Liver (tissue), 9 donors: ENCODE data around the gene ATG10. TPM values are rescaled to one million over a fixed set of nuclear protein-coding genes. Genes with fewer than 3 reads are reported as not detected.
A peak's percentile ranks its signal among the peaks of the same experiment; 100 is the strongest.

Experiments used
- DNase-seq: peaks from one replicate; pipeline ENCODE4 v3.0.0-alpha.2; 2017; ENCODE audit warnings: low spot score
- H3K27ac ChIP-seq, 2 donors: one replicate each; pipeline ENCODE4 v1.7.0; 2013; ENCODE audit warnings: inconsistent platforms in 2 of 2, low read length in 2 of 2, control low read depth in 1 of 2, low read depth in 1 of 2, mild to moderate bottlenecking in 1 of 2
- H3K27me3 ChIP-seq, 4 donors: one replicate each; pipeline versions ENCODE4 v1.6.1 to v1.7.0; 2013; ENCODE audit warnings: low read length in 3 of 4, inconsistent platforms in 1 of 4, mild to moderate bottlenecking in 1 of 4, moderate library complexity in 1 of 4; ENCODE audit not compliant: control insufficient read depth in 4 of 4, insufficient read depth in 4 of 4
- H3K36me3 ChIP-seq, 4 donors: one replicate each; pipeline versions ENCODE4 v1.6.1 to v1.7.0; 2013; ENCODE audit warnings: low read length in 3 of 4, mild to moderate bottlenecking in 3 of 4, low read depth in 1 of 4, moderate library complexity in 1 of 4; ENCODE audit not compliant: control insufficient read depth in 4 of 4, insufficient read depth in 3 of 4
- H3K4me1 ChIP-seq, 4 donors: one replicate each; pipeline versions ENCODE4 v1.6.1 to v1.7.0; 2013; ENCODE audit warnings: low read length in 3 of 4, mild to moderate bottlenecking in 3 of 4, moderate library complexity in 1 of 4; ENCODE audit not compliant: control insufficient read depth in 4 of 4, insufficient read depth in 4 of 4
- H3K4me3 ChIP-seq, 3 donors: one replicate each; pipeline versions ENCODE4 v1.6.1 to v1.7.0; 2013; ENCODE audit warnings: low read length in 3 of 3, control low read depth in 1 of 3, low read depth in 1 of 3, mild to moderate bottlenecking in 1 of 3
- H3K9ac ChIP-seq, 2 donors: one replicate each; pipeline ENCODE4 v1.7.0; 2013; ENCODE audit warnings: low read length in 2 of 2, mild to moderate bottlenecking in 2 of 2, moderate library complexity in 2 of 2, control low read depth in 1 of 2, low read depth in 1 of 2
- H3K9me3 ChIP-seq, 4 donors: one replicate each; pipeline versions ENCODE4 v1.6.1 to v1.7.0; 2013; ENCODE audit warnings: low read length in 3 of 4; ENCODE audit not compliant: control insufficient read depth in 4 of 4
- EGR1 ChIP-seq, 2 donors: IDR thresholded peaks; 2 replicates each; pipeline ENCODE4 v1.6.1; 2016 to 2018; ENCODE audit warnings: antibody characterized with exemption in 2 of 2, low read depth in 2 of 2
- FOXA1 ChIP-seq: IDR thresholded peaks from 2 replicates; pipeline ENCODE4 v1.6.1; 2016; ENCODE audit warnings: antibody characterized with exemption
- FOXA2 ChIP-seq: IDR thresholded peaks from 2 replicates; pipeline ENCODE4 v1.6.1; 2016; ENCODE audit warnings: antibody characterized with exemption
- GABPA ChIP-seq, 2 donors: IDR thresholded peaks in 1 of 2; conservative IDR thresholded peaks in 1 of 2; 2 replicates each; pipeline ENCODE4 v1.6.1; 2016; ENCODE audit warnings: antibody characterized with exemption in 2 of 2, mild to moderate bottlenecking in 1 of 2, moderate library complexity in 1 of 2
- HNF4A ChIP-seq, 2 donors: conservative IDR thresholded peaks; 2 replicates each; pipeline ENCODE4 v1.6.1; 2016; ENCODE audit warnings: antibody characterized with exemption in 2 of 2, mild to moderate bottlenecking in 2 of 2
- HNF4G ChIP-seq: IDR thresholded peaks from 2 replicates; pipeline ENCODE4 v1.6.1; 2016; ENCODE audit warnings: antibody characterized with exemption
- JUND ChIP-seq, 2 donors: IDR thresholded peaks; 2 replicates each; pipeline ENCODE4 v1.6.1; 2016; ENCODE audit warnings: antibody characterized with exemption in 2 of 2
- NR2F2 ChIP-seq: IDR thresholded peaks from 2 replicates; pipeline ENCODE4 v1.6.1; 2016; ENCODE audit warnings: antibody characterized with exemption
- RAD21 ChIP-seq, 2 donors: IDR thresholded peaks; 2 replicates each; pipeline ENCODE4 v1.6.1; 2016; ENCODE audit warnings: antibody characterized with exemption in 2 of 2, mild to moderate bottlenecking in 2 of 2
- RXRA ChIP-seq, 2 donors: IDR thresholded peaks; 2 replicates each; pipeline ENCODE4 v1.6.1; 2017 to 2018; ENCODE audit warnings: antibody characterized with exemption in 2 of 2, mild to moderate bottlenecking in 1 of 2
- SP1 ChIP-seq: IDR thresholded peaks from 2 replicates; pipeline ENCODE4 v1.6.1; 2018; ENCODE audit warnings: antibody characterized with exemption, mild to moderate bottlenecking
- TAF1 ChIP-seq: conservative IDR thresholded peaks from 2 replicates; pipeline ENCODE4 v1.6.1; 2016; ENCODE audit warnings: antibody characterized with exemption, mild to moderate bottlenecking
- YY1 ChIP-seq: IDR thresholded peaks from 2 replicates; pipeline ENCODE4 v1.6.1; 2016; ENCODE audit warnings: antibody characterized with exemption, mild to moderate bottlenecking
- WGBS: extraction: QIAGEN DNeasy Blood & Tissue Kit; methylation state at CpG from one replicate; pipeline ENCODE4 v1.1.7; 2013; 5-methylcytosine and 5-hydroxymethylcytosine counted together
- polyA plus RNA-seq, 2 donors: library from polyadenylated mRNA; stranded (reverse) in 1 of 2; unstranded in 1 of 2; fragments of 200-250 nt in 1 of 2; fragments of >200 nt in 1 of 2; fragmentation: Nextera tagmentation in 1 of 2; extraction: Ambion mirVana in 1 of 2; gene quantifications; one replicate each; pipeline versions ENCODE4 v1.2.1 to v1.2.3, GENCODE V29; 2013 to 2015
- total RNA-seq, 2 donors: library from RNA; depleted of rRNA; stranded (reverse); fragments of >200 nt; gene quantifications; one replicate each; pipeline ENCODE4 v1.2.3, GENCODE V29; 2014
- TF ChIP-seq, protein P1 (sequence below): fragments of 150-350 bp; IDR thresholded peaks from 2 replicates; pipeline ENCODE4 v1.5.1; 2017; ENCODE audit warnings: improper control_type of control experiment, low read depth, low read length; ENCODE audit not compliant: missing input control
- TF ChIP-seq, protein P2 (sequence below): IDR thresholded peaks from 2 replicates; pipeline ENCODE4 v1.6.1; 2016; ENCODE audit warnings: antibody characterized with exemption
- TF ChIP-seq, protein P3 (sequence below): IDR thresholded peaks from 2 replicates; pipeline ENCODE4 v1.6.1; 2016; ENCODE audit warnings: antibody characterized with exemption
- TF ChIP-seq, protein P4 (sequence below): IDR thresholded peaks from 2 replicates; pipeline ENCODE4 v1.6.1; 2016; ENCODE audit warnings: antibody characterized with exemption, mild to moderate bottlenecking
- TF ChIP-seq, protein P5 (sequence below): IDR thresholded peaks from 2 replicates; pipeline ENCODE4 v1.6.1; 2016; ENCODE audit warnings: antibody characterized with exemption
- donor health status: healthy.
- donor health status: healthy.
- donor health status: healthy.
- donor health status: healthy.
- donor health status: healthy.

Gene ATG10
- total RNA-seq (1 to 10 TPM; 7.3 to 7.8 TPM), polyA plus RNA-seq (1 to 10 TPM; 3.1 to 7.5 TPM)

DNA sequence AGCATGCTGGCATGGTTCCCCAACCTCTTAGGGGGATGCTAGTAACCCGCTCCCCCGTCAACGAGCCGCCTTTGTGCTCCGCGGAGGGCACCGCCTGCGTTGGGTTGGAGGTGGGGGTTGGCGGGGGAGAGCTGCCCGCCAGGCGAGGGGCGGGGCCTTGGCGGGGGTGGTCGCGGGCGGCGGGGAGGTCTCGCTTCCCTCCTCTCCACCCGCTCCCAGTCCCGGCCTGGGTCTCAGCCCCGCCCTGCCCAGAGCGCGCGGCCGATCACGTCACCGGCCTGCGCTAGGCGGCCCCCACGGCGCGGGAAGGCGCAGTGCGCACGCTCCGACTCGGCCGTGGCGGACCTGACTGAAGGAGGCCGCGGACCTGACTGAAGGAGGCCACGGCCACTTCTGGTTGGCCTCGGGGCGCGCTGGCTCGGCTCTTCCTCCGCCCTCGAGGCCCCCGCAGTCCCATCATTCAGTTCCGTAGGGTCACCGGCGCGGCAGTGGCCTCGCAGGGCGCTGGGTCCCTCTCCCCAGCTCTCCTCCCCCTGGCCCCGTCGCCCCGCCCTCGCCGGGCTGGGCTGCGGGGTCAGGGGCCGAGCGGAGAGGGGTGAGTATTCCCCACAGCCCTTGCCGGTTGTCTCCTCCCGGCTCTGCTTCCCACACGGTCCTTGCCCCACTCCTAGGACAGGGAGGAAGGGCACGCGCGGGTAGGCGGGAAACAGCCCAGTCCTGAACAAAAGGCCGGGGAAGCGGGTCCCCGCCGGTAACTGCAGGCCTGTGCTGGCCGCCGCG lies at the start of gene ATG10:
TSS of gene ATG10 (plus strand) at position 312 of the 780 bp plus-strand sequence. CDS start 15,548 bp downstream, outside the sequence.
- H3K27ac ChIP-seq, result peak within 1 kb of the TSS; percentile 98 to 100
- no peaks in the 10 kb centered on the region for H3K9me3 ChIP-seq
- H3K4me1 ChIP-seq, result peaks cover 0 to 8% (median 2%) of the 10 kb centered on the region in 4 donors
- no peaks in the 10 kb centered on the region for H3K27me3 ChIP-seq
- H3K9ac ChIP-seq, result peak within 1 kb of the TSS; percentile 87 to 100
- H3K36me3 ChIP-seq, result peaks cover 0 to 3% (median 0%) of the 10 kb centered on the region in 4 donors
- peak within 1 kb of the TSS; percentile 73 to 90 (median 84) for H3K4me3 ChIP-seq
- WGBS, result under 1% methylated on average over 77 of the region's 77 CpGs
- TF ChIP-seq, protein P1, sequence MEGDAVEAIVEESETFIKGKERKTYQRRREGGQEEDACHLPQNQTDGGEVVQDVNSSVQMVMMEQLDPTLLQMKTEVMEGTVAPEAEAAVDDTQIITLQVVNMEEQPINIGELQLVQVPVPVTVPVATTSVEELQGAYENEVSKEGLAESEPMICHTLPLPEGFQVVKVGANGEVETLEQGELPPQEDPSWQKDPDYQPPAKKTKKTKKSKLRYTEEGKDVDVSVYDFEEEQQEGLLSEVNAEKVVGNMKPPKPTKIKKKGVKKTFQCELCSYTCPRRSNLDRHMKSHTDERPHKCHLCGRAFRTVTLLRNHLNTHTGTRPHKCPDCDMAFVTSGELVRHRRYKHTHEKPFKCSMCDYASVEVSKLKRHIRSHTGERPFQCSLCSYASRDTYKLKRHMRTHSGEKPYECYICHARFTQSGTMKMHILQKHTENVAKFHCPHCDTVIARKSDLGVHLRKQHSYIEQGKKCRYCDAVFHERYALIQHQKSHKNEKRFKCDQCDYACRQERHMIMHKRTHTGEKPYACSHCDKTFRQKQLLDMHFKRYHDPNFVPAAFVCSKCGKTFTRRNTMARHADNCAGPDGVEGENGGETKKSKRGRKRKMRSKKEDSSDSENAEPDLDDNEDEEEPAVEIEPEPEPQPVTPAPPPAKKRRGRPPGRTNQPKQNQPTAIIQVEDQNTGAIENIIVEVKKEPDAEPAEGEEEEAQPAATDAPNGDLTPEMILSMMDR, result no peak
- TF ChIP-seq EGR1 (IDR thresholded peaks at IDR 0.05; ENCODE audit: low read depth in 2 of 2) (no peak), YY1 (peak; percentile 85), RXRA (IDR thresholded peaks at IDR 0.05) (peak; percentile 81 to 83), FOXA2 (no peak), TAF1 (peak; percentile 92), GABPA (IDR thresholded peaks at IDR 0.05 in 1 of 2, conservative IDR thresholded peaks at IDR 0.05 in 1 of 2) (no peak), JUND (IDR thresholded peaks at IDR 0.05) (no peak), RAD21 (IDR thresholded peaks at IDR 0.05) (peak; percentile 54 to 65), FOXA1 (no peak), SP1 (peak; percentile 70), NR2F2 (peak; percentile 51), HNF4G (no peak), HNF4A (conservative IDR thresholded peaks at IDR 0.05) (peak; percentile 20 to 47)
- TF ChIP-seq, protein P2, sequence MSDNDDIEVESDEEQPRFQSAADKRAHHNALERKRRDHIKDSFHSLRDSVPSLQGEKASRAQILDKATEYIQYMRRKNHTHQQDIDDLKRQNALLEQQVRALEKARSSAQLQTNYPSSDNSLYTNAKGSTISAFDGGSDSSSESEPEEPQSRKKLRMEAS, result no peak
- TF ChIP-seq, protein P3, sequence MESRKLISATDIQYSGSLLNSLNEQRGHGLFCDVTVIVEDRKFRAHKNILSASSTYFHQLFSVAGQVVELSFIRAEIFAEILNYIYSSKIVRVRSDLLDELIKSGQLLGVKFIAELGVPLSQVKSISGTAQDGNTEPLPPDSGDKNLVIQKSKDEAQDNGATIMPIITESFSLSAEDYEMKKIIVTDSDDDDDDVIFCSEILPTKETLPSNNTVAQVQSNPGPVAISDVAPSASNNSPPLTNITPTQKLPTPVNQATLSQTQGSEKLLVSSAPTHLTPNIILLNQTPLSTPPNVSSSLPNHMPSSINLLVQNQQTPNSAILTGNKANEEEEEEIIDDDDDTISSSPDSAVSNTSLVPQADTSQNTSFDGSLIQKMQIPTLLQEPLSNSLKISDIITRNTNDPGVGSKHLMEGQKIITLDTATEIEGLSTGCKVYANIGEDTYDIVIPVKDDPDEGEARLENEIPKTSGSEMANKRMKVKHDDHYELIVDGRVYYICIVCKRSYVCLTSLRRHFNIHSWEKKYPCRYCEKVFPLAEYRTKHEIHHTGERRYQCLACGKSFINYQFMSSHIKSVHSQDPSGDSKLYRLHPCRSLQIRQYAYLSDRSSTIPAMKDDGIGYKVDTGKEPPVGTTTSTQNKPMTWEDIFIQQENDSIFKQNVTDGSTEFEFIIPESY, result no peak
- TF ChIP-seq, protein P4, sequence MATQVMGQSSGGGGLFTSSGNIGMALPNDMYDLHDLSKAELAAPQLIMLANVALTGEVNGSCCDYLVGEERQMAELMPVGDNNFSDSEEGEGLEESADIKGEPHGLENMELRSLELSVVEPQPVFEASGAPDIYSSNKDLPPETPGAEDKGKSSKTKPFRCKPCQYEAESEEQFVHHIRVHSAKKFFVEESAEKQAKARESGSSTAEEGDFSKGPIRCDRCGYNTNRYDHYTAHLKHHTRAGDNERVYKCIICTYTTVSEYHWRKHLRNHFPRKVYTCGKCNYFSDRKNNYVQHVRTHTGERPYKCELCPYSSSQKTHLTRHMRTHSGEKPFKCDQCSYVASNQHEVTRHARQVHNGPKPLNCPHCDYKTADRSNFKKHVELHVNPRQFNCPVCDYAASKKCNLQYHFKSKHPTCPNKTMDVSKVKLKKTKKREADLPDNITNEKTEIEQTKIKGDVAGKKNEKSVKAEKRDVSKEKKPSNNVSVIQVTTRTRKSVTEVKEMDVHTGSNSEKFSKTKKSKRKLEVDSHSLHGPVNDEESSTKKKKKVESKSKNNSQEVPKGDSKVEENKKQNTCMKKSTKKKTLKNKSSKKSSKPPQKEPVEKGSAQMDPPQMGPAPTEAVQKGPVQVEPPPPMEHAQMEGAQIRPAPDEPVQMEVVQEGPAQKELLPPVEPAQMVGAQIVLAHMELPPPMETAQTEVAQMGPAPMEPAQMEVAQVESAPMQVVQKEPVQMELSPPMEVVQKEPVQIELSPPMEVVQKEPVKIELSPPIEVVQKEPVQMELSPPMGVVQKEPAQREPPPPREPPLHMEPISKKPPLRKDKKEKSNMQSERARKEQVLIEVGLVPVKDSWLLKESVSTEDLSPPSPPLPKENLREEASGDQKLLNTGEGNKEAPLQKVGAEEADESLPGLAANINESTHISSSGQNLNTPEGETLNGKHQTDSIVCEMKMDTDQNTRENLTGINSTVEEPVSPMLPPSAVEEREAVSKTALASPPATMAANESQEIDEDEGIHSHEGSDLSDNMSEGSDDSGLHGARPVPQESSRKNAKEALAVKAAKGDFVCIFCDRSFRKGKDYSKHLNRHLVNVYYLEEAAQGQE, result peak; percentile 84
- TF ChIP-seq, protein P5, sequence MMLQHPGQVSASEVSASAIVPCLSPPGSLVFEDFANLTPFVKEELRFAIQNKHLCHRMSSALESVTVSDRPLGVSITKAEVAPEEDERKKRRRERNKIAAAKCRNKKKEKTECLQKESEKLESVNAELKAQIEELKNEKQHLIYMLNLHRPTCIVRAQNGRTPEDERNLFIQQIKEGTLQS, result no peak
- peak; percentile 89 for DNase-seq
